ENCODE results near the gene OAF. TPM values are rescaled to one million over a fixed set of nuclear protein-coding genes. Genes with fewer than 3 reads are reported as not detected.
A peak's percentile ranks its signal among the peaks of the same experiment; 100 is the strongest.

OAF gene
- total RNA-seq, 1 donor from 2014 or later, result 25.7 TPM

DNA sequence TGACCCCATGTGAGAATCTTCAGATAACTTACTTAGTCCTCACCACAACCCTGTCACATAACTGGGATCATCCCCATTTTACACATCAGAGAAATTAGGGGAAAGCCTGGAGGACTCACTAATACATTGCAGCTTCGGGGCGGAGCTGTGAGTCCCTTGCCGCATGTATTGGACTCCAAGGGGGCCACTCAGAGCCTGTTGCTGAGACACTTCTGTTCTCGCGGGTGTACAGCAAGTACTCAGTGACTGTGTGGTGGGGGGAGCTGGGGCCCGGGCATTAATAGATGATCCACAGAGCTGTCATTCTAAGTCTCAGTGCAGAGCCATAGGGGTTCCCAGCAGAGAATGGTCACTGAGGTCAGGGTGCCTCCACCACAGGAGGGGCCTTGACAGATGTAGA lies 13.5 kb downstream of the OAF start:
- DNase-seq, result no peak

DNA sequence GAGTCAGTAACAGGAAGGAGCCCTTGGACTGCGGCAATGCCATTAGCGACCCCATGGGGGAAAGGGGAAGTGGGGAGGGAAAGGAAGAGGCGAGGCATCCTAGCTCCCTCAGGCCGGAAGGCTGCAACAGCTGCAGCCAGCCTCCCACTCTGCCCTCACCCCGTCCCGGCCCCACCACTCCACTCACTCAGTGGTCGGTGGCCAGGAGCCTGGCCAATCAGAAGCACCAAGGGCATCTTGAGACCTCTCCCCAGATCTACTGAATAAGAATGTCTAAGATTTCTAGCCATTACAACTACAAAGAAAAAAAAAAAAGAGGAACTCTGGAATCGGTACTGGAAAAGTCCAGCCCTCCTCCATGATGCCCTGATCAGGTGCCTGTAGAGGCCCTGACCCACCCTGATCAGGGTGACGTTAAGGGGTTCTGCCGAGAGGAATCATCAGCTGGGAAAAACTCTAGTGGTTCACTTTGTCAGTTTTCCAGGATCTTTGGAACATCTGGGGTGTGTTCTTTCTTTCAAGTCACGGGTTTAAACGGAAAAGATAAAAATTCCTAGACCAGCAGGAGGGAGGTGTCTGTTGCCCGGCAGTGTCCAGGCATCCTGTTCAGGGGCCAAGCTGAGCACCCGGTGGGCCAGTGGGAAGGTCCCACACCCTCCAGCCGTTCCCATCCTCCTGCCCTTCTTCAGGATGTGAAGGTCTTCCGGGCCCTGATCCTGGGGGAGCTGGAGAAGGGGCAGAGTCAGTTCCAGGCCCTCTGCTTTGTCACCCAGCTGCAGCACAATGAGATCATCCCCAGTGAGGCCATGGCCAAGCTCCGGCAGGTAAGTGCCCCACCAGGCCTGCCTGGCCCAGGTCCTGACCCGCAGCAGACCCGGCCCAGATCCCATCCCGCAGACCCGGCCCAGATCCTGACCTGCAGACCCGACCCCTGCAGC lies 14.4 kb downstream of the OAF start:
- peak; percentile 51 for DNase-seq

- DNase-seq, result no peak
These were observed 15.4 kb downstream of the OAF start for GRCh38 chr11:120226242-120226641.

- no peak for DNase-seq
These were observed 15.9 kb downstream of the OAF start for GRCh38 chr11:120226714-120227113.

GRCh38 chr11:120227228-120227852 lies 16.5 kb downstream of the OAF start:
- DNase-seq, result no peak

- no peak for DNase-seq
These were observed 18.1 kb downstream of the OAF start for GRCh38 chr11:120228794-120229384.

DNA sequence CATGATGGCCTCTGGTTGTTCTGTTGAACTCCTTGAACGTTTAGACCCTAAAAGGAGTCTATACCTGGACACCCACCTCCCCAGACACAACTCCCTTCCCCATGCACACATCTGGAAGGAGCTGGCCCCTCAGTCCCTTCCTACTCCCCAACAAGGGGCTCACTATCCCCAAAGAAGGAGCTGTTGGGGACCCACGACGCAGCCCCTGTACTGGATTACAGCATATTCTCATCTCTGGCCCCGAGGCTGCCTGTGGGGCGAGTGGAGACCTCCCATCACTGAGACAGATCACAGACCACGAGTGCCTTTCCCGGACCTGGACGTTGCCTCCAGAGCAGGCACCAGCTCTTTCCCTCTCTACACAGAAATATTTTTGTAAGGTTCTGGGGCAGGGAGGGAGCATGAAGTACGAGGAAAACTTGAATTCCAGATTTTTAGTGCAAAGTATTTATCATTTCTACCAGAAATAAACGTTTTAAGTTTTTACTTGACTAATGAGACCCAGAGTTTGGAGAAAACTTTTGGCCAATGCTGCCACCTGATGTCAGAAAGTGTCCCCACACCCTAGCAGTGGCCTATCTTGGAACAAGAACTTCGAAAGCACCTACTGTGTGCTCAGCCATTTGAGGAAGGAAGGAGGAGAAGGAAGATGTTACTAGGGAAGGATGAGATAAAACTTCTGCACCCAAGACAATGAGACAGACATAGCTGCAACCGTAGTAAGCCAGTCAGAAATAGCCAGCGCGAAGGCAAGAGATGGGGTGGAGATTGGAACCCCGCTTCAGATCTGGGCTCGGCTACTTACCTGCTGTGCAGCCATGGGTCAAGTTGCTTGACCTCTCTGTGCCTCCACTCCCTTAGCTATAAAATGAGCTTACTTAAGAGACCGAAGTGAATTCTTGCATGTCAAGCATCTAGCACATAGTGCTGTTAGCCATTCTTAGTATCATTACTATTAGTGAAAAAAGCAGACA lies 18.9 kb downstream of the OAF start:
- DNase-seq, result peak; percentile 65

DNA sequence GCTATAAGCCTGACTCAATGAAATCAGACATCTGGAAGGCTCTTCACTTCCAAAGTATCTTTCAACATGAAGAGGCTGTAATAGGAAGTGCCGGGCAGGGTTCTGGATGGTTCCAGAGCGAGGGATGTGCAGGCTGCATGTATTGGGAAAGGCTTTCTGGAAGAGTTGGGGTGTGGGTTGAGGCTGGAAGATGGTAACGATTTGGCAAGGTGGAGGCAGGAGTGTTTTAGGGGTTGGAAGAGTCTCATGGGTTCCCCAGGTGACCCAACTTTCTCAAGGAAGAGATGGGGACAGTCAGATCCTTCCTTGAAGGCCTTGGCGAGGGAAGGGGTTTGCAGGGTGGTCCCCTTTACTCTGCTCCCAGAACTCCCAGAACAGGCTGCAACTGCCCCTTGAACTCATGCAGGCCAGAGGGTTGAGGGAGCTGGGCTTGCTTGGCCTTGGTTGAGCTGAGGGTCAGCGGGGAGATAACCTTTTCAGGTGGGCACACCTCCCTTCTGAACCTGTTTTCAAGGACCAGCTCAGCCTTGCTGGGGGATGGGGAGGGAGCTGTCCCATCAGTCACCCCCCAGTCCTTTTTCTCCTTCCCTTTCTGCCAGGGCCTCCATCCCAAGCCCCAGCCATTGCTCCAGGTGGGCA lies 19.7 kb downstream of the OAF start:
- no peak for DNase-seq

- no peak for DNase-seq
These were observed 21.1 kb downstream of the OAF start for GRCh38 chr11:120231963-120232362.

DNA sequence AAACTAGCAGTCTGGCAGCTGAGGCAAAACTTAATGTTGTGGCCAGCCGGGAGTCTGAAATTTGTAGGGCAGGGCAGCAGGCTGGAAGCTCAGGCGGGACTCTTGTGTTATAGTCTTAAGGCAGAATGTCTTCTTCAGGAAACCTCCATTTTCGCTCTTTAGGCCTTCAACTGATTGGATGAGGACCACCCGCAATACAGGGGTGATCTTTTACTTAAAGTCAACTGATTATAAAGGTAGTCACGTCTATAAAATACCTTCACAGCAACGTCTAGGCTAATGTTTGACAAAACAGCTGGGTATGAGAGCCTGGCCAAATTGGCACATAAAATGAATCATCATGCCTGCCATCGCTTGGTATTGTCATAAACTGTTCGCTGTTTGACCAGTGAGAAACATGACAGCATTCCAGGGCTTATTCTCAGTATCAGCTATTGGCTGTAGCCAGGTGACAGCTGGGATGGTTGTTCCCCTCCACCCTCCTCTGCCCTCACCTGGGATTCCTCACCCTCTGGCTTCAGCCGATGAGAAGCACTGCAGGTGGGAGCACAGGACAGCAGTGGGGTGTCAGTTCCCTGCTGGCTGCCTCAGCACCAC lies 22.5 kb downstream of the OAF start:
- no peak for DNase-seq

DNA sequence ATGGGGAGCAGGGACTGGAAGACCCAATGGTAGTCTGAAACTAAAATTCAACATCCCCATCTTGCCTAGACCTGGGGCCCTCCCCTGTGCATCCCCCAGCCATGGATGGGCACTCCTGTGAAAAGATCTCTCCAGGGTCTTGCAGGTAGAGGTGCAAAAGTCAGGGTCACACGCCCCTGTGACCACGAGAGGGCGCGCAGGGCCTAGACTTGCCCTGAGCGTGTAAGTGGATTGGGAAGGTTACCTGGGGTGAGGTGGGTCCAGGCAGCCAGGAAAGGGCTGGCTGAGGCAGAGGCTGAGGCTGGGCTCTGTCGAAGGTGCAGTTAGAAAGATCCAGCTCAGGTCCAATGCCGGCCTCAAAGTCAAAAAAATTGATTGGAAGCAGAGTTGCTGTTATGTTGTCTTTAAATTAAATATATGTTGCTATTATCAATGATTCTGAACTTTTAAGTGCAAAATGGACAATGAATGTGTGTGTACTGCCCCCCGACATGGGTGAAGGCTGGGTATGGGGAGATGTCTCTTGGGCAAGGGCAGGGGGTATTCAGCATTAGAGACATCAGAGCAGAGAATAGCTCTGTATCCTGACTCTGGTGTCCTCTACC lies 24.3 kb downstream of the OAF start:
- DNase-seq, result peak; percentile 83

DNA sequence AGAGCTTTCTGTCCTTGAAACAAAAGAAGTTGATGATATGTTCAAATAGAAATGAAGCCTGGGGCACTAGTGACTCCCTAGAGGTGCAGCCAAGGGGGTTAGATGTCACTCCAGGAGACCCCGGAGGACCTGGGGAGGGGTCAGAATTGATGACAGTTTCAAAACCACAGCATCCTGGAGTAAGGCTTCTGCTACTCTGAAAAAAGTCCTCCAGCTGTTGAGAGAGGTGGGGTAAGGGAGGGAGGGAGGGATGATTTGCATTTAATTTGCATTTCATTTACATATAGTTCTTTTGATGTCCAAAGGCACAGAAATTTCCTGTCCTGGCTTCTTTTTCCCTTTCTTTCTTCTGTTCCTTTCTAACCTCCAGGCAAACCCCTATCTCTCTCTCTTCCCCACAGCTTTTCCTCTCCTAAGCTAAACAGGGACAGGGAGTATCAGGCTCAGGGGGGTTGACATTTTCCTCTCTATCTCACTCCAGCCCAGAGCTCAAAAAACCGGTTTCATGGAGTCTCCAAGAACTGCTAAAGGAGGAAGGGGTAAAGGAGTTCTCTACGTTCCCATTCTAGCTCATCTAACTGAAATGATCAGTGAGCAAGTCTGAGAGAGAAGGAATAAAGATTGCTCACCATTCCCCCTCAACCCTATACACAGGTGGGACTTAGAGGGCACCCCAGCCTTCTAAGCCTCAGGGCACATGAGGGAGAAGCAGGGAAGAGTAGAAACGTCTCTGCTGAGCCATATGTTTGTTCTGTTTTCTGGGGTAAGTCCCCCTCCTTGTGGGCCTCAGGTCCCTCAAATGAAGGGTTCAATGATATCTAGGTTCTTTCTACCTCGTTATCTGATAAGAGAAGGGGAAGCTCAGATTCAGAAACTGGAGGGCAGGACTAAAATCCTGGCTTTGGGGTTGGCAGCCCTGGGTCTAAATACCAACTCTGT lies 25.6 kb downstream of the OAF start:
- DNase-seq, result no peak

DNA sequence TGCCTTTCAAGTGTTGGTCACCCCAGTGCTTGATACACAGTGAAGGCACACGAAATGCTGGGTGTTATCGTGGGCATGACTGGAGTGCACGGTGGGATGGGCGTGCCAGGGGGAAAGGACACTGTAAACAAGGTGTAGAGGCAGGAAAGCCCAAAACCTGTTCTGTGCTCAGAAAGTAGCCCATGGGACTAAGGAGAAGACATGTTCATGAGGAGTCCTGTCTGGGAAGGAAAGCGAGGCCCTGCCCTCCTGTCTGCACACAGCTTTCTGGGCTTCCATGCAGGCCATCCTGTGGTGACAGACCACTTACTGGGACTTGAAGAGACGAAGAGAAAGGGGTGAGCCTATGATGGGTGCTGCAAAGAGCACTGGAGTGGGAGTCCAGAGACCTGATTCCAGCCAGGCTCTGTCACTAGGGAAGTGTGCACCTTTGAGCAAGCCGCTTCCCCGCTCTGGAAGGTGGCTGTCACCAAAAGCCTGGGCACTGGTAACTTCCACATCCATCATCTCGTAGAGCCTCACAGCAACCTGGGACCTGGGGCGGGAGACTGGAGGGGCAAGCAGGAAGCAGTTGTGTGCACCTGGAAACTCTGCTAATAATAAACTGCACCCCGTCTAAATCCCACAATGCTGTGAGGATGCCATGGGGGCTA lies 28.3 kb downstream of the OAF start:
- no peak for DNase-seq

DNA sequence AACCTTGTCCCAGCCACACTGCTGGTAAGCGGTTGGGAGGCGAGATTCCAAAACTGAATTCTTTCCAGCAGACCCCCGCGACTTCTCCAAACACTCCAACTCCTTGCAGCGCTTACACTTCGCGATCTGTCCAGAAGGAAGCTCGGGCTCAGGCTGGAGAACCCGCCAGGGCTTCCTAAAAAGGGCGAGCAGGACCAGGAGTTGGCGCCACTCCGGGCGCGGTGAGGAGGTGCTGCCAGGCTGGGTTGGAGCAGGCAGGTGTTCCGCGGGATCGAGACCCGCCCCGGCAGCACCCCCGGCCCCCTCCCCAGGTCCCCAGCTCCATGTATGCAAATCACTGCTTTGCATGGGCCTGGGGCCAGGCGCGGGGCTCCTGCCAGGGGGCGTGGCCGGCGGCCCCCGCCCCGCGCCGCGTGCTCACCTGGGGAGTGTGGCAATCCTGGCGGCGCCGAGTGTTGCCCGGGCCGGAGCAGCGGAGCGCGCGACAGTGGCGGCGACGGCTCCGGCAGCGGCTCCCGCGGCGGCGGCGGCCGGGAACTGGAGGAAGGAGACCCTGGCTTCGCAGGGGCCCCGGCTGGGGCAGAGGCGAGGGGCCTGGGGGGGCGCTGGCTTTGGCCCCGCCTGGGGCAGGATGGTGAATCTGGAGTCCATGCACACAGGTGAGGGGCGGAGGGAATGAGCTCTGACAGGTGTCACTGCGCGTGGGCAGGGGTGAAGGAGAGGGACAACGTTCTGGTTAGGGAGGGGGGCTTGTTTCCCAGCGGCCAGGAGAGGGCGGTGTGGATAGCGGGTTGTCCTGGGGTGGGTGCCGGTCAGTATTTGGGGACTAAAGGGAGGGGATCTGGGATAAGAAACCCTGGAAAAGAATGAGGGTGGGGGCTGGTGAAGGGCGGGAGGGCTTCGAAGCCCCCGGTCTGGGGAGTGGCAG lies 29.1 kb downstream of the OAF start, which contains the start of gene POU2F3:
Gene POU2F3, plus strand, starts transcription at position 428 of the 928 bp plus-strand sequence. Its CDS starts 204 bp downstream, at position 632.
- no peak for DNase-seq

DNA sequence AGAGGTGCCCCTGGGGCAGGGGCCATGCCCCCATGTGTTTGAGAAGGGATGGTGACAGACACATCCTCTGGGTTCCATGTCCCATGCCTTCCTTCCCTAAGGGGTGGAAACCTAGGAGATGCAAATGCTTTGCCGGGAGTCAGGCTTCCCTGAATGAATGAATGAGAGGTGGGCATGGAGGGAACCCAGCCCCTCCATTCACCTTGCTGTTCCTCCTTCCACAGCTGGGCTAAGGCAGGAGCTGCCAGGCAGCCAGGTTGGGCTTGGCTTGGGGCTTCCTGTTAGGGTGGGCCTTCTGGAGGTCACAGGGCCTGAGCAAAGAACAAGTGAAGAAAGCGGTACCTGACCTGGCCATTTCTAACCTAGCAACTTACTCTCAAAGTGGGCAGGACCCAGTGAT lies 30.0 kb downstream of the OAF start:
- no peak for DNase-seq

GRCh38 chr11:120241277-120241676 lies 30.4 kb downstream of the OAF start:
- DNase-seq, result no peak

DNA sequence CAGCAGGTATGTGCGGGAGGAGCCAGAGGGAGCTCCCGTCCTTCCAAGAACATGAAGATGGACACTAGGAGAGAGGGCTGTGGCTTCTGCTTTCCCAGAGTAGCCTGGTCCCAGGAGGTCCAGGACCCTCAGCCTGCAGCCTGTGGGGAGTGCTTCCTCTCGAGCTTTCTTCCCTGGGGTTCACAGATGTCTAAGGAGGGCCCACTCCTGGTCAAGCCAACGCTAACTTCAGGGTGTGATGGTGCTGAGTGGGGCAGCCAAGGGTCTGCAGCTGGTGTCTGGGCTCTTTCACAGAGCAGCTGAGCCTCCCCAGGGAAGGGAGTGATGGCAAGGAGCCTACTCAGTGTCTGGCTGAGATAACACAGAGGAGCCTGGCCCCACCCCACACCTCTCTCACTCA lies 32.4 kb downstream of the OAF start:
- no peak for DNase-seq
